Skeletal muscle satellite cell (primary cell): ENCODE results near the gene FBXW10. TPM values are rescaled to one million over a fixed set of nuclear protein-coding genes. Genes with fewer than 3 reads are reported as not detected.
"Not testable (repeated sequence)": the region's sequence is repeated elsewhere in the genome, so short reads cannot be mapped to it uniquely, and the experiment has no call there.

Experiments used
- H3K27me3 ChIP-seq: 2 replicates; pipeline ENCODE4 v1.7.0; 2013; ENCODE audit warnings: low read length; ENCODE audit not compliant: control insufficient read depth, insufficient read depth
- H3K36me3 ChIP-seq: 2 replicates; pipeline ENCODE4 v1.7.0; 2013; ENCODE audit warnings: mild to moderate bottlenecking, control low read depth, low read length; ENCODE audit not compliant: insufficient read depth
- H3K4me1 ChIP-seq: 2 replicates; pipeline ENCODE4 v1.7.0; 2013; ENCODE audit warnings: low read length; ENCODE audit not compliant: control insufficient read depth, insufficient read depth
- H3K4me2 ChIP-seq: 2 replicates; pipeline ENCODE4 v1.7.0; 2013; ENCODE audit warnings: mild to moderate bottlenecking, low read length
- H3K4me3 ChIP-seq: 2 replicates; pipeline ENCODE4 v1.7.0; 2013; ENCODE audit warnings: low read length
- H3K9ac ChIP-seq: 2 replicates; pipeline ENCODE4 v1.7.0; 2013; ENCODE audit warnings: mild to moderate bottlenecking, low read depth, low read length, moderate library complexity
- H3K9me3 ChIP-seq: replicated peaks from 2 replicates; pipeline ENCODE4 v1.7.0; 2013; ENCODE audit warnings: mild to moderate bottlenecking, control low read depth, low read length
- total RNA-seq: library from RNA; depleted of rRNA; stranded (reverse); fragments of >200 nt; gene quantifications from 2 replicates; pipeline ENCODE4 v1.2.3, GENCODE V29; 2012; rRNA removed

Gene FBXW10
- total RNA-seq, result under 0.01 TPM in 2 replicates

- not testable (repeated sequence) for H3K9ac ChIP-seq, H3K27me3 ChIP-seq, H3K36me3 ChIP-seq, H3K9me3 ChIP-seq, H3K4me1 ChIP-seq, H3K4me3 ChIP-seq
- peak within 1 kb of the TSS; percentile 41 for H3K4me2 ChIP-seq
Observed at GRCh38 chr17:18743699-18744421, at the start of gene FBXW10. FBXW10 (plus strand) TSS chr17:18744054; CDS start chr17:18744245, 191 bp downstream.

- not testable (repeated sequence) for H3K4me3 ChIP-seq, H3K4me2 ChIP-seq, H3K9ac ChIP-seq, H3K4me1 ChIP-seq, H3K36me3 ChIP-seq, H3K27me3 ChIP-seq, H3K9me3 ChIP-seq
Observed at GRCh38 chr17:18695143-18695542, 48.7 kb upstream of the FBXW10 start.

GRCh38 chr17:18698473-18699103, 45.3 kb upstream of the FBXW10 start:
- peak overlapping the region; percentile 90 for H3K4me2 ChIP-seq
- H3K4me3 ChIP-seq, result peak overlapping the region; percentile 80
- not testable (repeated sequence) for H3K9me3 ChIP-seq, H3K27me3 ChIP-seq, H3K36me3 ChIP-seq, H3K4me1 ChIP-seq
- H3K9ac ChIP-seq, result peak overlapping the region; percentile 82

- not testable (repeated sequence) for H3K4me2 ChIP-seq, H3K9ac ChIP-seq, H3K36me3 ChIP-seq, H3K27me3 ChIP-seq, H3K4me3 ChIP-seq, H3K4me1 ChIP-seq, H3K9me3 ChIP-seq
Observed at GRCh38 chr17:18705955-18706354, 37.9 kb upstream of the FBXW10 start.

- H3K27me3 ChIP-seq, H3K4me1 ChIP-seq, H3K9me3 ChIP-seq, H3K36me3 ChIP-seq, H3K4me3 ChIP-seq, H3K4me2 ChIP-seq, H3K9ac ChIP-seq: not testable (repeated sequence)
Observed at GRCh38 chr17:18708215-18708614, 35.6 kb upstream of the FBXW10 start.

GRCh38 chr17:18712354-18712999, 31.4 kb upstream of the FBXW10 start:
- H3K36me3 ChIP-seq, H3K4me3 ChIP-seq, H3K27me3 ChIP-seq, H3K9me3 ChIP-seq, H3K4me2 ChIP-seq, H3K9ac ChIP-seq, H3K4me1 ChIP-seq: not testable (repeated sequence)

- H3K9me3 ChIP-seq, H3K36me3 ChIP-seq, H3K9ac ChIP-seq, H3K4me3 ChIP-seq, H3K27me3 ChIP-seq: not testable (repeated sequence)
- Histone ChIP-seq H3K4me2 (peak overlapping the region; percentile 25), H3K4me1 (peaks cover 17% of the 10 kb centered on the region)
Observed at GRCh38 chr17:18718643-18719427, 25.0 kb upstream of the FBXW10 start.

- not testable (repeated sequence) for H3K9me3 ChIP-seq, H3K36me3 ChIP-seq, H3K27me3 ChIP-seq, H3K4me3 ChIP-seq, H3K4me2 ChIP-seq, H3K9ac ChIP-seq
- peaks cover 18% of the 10 kb centered on the region for H3K4me1 ChIP-seq
Observed at GRCh38 chr17:18719428-18720110, 24.3 kb upstream of the FBXW10 start.

- H3K4me2 ChIP-seq, result peak overlapping the region; percentile 61
- H3K4me1 ChIP-seq, result peaks cover 18% of the 10 kb centered on the region
- not testable (repeated sequence) for H3K36me3 ChIP-seq, H3K4me3 ChIP-seq, H3K27me3 ChIP-seq, H3K9me3 ChIP-seq
- peak overlapping the region; percentile 45 for H3K9ac ChIP-seq
Observed at GRCh38 chr17:18721775-18722547, 21.9 kb upstream of the FBXW10 start.

GRCh38 chr17:18722612-18723011, 21.2 kb upstream of the FBXW10 start:
- not testable (repeated sequence) for H3K36me3 ChIP-seq, H3K4me3 ChIP-seq, H3K27me3 ChIP-seq, H3K9me3 ChIP-seq
- peaks cover 18% of the 10 kb centered on the region for H3K4me1 ChIP-seq
- H3K4me2 ChIP-seq, result peak overlapping the region; percentile 61
- H3K9ac ChIP-seq, result peak overlapping the region; percentile 45
